Heart right ventricle (tissue), 16 donors: ENCODE measurements around the gene U2AF1L4. TPM values are rescaled to one million over a fixed set of nuclear protein-coding genes. Genes with fewer than 3 reads are reported as not detected.

Source experiments
- ATAC-seq, 8 donors: fragments of 200-7000 bp; cut with Tn5 transposase; one replicate each; pipeline ENCODE4 v1.9.1; 2020; ENCODE audit warnings: mild to moderate bottlenecking in 8 of 8, moderate library complexity in 8 of 8, moderate number of reproducible peaks in 1 of 8
- DNase-seq, 2 donors: peaks; one replicate each; pipeline ENCODE4 v3.0.0-alpha.2; 2020
- H3K27ac ChIP-seq, 10 donors: fragments of 200-600 bp; sonication (generic) in 2 of 10; one replicate each; pipeline versions ENCODE4 v1.5.0 to v1.8.0; 2020 to 2022; ENCODE audit warnings: mild to moderate bottlenecking in 3 of 10
- H3K27me3 ChIP-seq, 7 donors: fragments of 200-600 bp; one replicate each; pipeline ENCODE4 v1.8.0; 2021 to 2022; ENCODE audit warnings: mild to moderate bottlenecking in 2 of 7
- H3K36me3 ChIP-seq, 9 donors: fragments of 200-600 bp; sonication (generic) in 1 of 9; one replicate each; pipeline versions ENCODE4 v1.5.0 to v1.8.0; 2020 to 2022; ENCODE audit warnings: mild to moderate bottlenecking in 2 of 9
- H3K4me1 ChIP-seq, 9 donors: fragments of 200-600 bp; sonication (generic) in 1 of 9; one replicate each; pipeline versions ENCODE4 v1.5.0 to v1.8.0; 2020 to 2022; ENCODE audit warnings: mild to moderate bottlenecking in 4 of 9
- H3K4me3 ChIP-seq, 10 donors: fragments of 200-600 bp; sonication (generic) in 2 of 10; one replicate each; pipeline versions ENCODE4 v1.5.0 to v1.8.0; 2020 to 2022; ENCODE audit warnings: mild to moderate bottlenecking in 7 of 10, moderate library complexity in 2 of 10
- H3K9me3 ChIP-seq, 11 donors: fragments of 200-600 bp in 10 of 11; sonication (generic) in 2 of 11; one replicate each; pipeline versions ENCODE4 v1.5.0 to v1.8.0; 2013 to 2022; ENCODE audit warnings: mild to moderate bottlenecking in 2 of 11, control low read depth in 1 of 11, moderate library complexity in 1 of 11
- WGBS, 2 donors: extraction: QIAGEN DNeasy Blood & Tissue Kit; methylation state at CpG; one replicate each; pipeline ENCODE4 v1.1.7; 2013; ENCODE audit warnings: inconsistent platforms in 1 of 2; 5-methylcytosine and 5-hydroxymethylcytosine counted together
- intact Hi-C, 10 donors: fragments of 100-400 bp; cut with DNase I; formaldehyde crosslinking; loops; one replicate each; pipeline versions ENCODE4 v1.11.1 to v1.14.2; 2022
- polyA plus RNA-seq, 2 donors: library from polyadenylated mRNA; stranded (reverse); fragments of 200-250 nt; gene quantifications; one replicate each; pipeline ENCODE4 v1.2.3, GENCODE V29; 2013
- total RNA-seq, 10 donors: library from RNA; stranded (reverse); fragmentation: NEBNext Ultra II Directional in 3 of 10; extraction: Animal tissue kit (Norgen Biotek cat#: 25700) in 3 of 10; gene quantifications; one replicate each; pipeline versions ENCODE4 v1.2.1 to v1.2.4, GENCODE V29; 2021 to 2023
- TF ChIP-seq, protein P1 (sequence below), 9 donors: fragments of 200-600 bp; sonication (generic) in 2 of 9; IDR thresholded peaks; one replicate each; pipeline versions ENCODE4 v1.5.0 to v1.8.0; 2021 to 2022; ENCODE audit warnings: antibody characterized with exemption in 9 of 9, mild to moderate bottlenecking in 5 of 9, moderate library complexity in 1 of 9
- donor health status: Arrhythmogenic right ventricular cardiomyopathy.
- donor health status: ischemic (EF 13 %, LVEDD 7.1; RV severe dilation, severe dysfunction).
- donor health status: healthy with polysubstance abuse.
- donor health status: DM: no; HTN: yes; CAD: no.
- donor health status: DM: no; HTN: no; CAD: no.
- donor health status: ischemic (EF 25% LVEDD 6.9; RV normal size, moderate dysfunction).
- donor health status: ischemic (EF 25% LVEDD 5.7; RV mildly dilated, moderate dysfunction).
- donor health status: healthy.
- donor health status: DM: yes; HTN: yes; CAD: no.
- donor health status: Ischemic cardiomyopathy.
- donor health status: ischemic (EF 35%, LVEDD 5.7; RV mildly dilated, moderate dysfunction).
- donor health status: nonischemic (EF 11% LVEDD 7.7; RV severe dilation, severe dysfunction).
- donor health status: DM: yes; HTN: yes; CAD: no.
- donor health status: PGD.
- donor health status: ischemic (EF 29% LVEDD 5.4; RV normal size, mild dysfunction).
- donor health status: nonischemic (EF 23%, LVEDD 6.1; RV moderate dilation, normal function).

U2AF1L4 gene
- total and polyA plus RNA-seq, 12 donors, result 11.5 to 57.7 (median 20.3) TPM

DNA sequence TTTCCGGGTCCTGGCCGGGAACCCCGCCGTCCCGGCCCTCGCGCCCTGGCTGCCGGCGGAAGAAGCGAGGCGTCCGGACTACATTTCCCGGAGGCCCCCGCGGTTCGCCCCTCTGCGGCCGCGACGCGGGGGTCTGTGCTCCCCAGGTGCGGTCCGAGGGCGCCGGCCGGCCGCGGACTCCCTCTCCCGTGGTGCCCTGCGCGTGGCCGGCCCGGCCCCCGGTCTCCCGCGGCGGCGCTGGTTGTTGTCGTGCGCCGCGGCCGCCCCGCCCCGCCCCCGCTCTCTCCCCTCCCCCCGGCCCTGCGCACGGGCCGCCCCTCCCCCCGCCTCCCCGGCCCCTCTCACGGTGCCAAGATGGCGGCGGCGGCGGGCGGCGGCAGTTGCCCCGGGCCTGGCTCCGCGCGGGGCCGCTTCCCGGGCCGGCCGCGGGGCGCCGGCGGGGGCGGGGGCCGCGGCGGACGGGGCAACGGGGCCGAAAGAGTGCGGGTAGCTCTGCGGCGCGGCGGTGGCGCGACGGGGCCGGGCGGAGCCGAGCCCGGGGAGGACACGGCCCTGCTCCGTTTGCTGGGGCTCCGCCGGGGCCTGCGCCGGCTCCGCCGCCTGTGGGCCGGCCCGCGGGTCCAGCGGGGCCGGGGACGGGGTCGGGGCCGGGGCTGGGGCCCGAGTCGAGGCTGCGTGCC lies 27.4 kb downstream of the U2AF1L4 start, which contains the start of gene KMT2B:
TSS of gene KMT2B (plus strand) at position 339 of the 680 bp plus-strand sequence. CDS start at position 355, 16 bp downstream.
- H3K4me1 ChIP-seq, result peaks cover 6 to 34% (median 27%) of the 10 kb centered on the region in 9 donors
- no peak for DNase-seq
- 1% methylated on average over 46 to 104 of the region's 109 CpGs for WGBS, 2 donors
- peak within 1 kb of the TSS; percentile 68 to 98 (median 84) for H3K4me3 ChIP-seq
- H3K36me3 ChIP-seq, result peaks cover 0 to 34% (median 16%) of the 10 kb centered on the region in 9 donors
- H3K9me3 ChIP-seq, result no peaks in the 10 kb centered on the region
- H3K27ac ChIP-seq, result peak within 1 kb of the TSS; percentile 78 to 97 (median 92)
- TF ChIP-seq, protein P1, sequence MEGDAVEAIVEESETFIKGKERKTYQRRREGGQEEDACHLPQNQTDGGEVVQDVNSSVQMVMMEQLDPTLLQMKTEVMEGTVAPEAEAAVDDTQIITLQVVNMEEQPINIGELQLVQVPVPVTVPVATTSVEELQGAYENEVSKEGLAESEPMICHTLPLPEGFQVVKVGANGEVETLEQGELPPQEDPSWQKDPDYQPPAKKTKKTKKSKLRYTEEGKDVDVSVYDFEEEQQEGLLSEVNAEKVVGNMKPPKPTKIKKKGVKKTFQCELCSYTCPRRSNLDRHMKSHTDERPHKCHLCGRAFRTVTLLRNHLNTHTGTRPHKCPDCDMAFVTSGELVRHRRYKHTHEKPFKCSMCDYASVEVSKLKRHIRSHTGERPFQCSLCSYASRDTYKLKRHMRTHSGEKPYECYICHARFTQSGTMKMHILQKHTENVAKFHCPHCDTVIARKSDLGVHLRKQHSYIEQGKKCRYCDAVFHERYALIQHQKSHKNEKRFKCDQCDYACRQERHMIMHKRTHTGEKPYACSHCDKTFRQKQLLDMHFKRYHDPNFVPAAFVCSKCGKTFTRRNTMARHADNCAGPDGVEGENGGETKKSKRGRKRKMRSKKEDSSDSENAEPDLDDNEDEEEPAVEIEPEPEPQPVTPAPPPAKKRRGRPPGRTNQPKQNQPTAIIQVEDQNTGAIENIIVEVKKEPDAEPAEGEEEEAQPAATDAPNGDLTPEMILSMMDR (IDR thresholded peaks at IDR 0.05), result no peak
- H3K27me3 ChIP-seq, result no peaks in the 10 kb centered on the region
- ATAC-seq, result peak in 6 of 8 donors; percentile 62 to 82 (median 79)
- intact Hi-C loops, result loop anchor here in 9 of 10 donors (1.0 to 10.0 kb wide), 13 partner anchors 23 to 213 kb away; partner anchors contain the start of genes TMEM147 (in 5 of the 9), PSENEN (in 2 of the 9), U2AF1L4 (in 2 of the 9) and DMKN (in 1 of the 9)

DNA sequence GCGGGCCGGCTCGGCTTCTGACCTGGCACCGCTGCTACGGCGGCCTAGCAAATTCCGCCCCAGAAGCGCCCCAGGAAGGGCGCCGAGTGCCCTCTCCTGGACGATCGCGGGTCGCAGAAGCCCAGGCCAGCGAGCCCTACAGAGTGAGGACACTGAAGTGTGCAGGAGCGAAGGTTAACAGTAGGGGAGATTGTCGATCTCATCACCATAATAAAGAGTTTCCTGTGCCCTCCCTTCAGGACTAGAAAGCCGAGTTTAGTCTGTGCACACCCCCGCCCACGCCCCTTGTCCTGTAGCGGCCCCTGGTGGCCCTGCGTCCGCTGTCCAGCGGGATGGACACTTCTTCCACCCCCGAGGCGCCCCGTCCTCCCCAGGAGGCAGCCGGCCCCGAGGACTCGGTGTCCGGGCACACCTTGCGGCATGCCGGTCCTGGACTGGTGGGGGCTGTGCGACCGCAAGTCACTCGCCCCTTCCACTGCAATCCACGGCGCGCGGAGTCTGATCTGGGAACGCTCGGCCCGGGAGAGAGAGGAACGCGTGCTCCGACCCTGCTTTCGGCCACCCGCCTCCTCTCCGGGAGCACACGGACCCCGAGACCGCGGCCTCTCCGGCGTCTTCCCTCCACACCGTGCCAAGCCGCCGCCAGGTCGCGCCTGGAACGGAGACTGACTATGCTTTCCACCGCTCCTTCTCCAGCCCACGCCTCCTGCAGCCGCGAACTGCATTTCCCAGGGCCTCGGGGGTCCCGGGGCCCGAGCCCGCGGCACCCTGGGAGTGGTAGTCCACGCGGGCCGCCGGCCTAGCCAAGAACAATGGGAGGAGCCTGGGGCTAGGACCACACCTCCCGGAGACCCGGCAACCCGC lies 28.2 kb downstream of the U2AF1L4 start:
- WGBS, 2 donors, result 0% methylated on average over 77 of the region's 77 CpGs
- no peaks in the 10 kb centered on the region for H3K27me3 ChIP-seq
- TF ChIP-seq, protein P1 (IDR thresholded peaks at IDR 0.05), result peak; percentile 77 to 96 (median 93)

GRCh38 chr19:35715981-35716800 lies 29.0 kb downstream of the U2AF1L4 start:
- no peaks in the 10 kb centered on the region for H3K27me3 ChIP-seq
- H3K27ac ChIP-seq, result peak overlapping the region; percentile 78 to 97 (median 92)
- 3% methylated on average over 52 of the region's 52 CpGs for WGBS, 2 donors
- H3K9me3 ChIP-seq, result no peaks in the 10 kb centered on the region
- intact Hi-C loops, result loop anchor here in 9 of 10 donors (1.0 to 10.0 kb wide), 13 partner anchors 14 to 204 kb away; partner anchors contain the start of genes TMEM147 (in 5 of the 9), DMKN (in 1 of the 9), PSENEN (in 1 of the 9) and U2AF1L4 (in 1 of the 9)
- H3K4me3 ChIP-seq, result peak overlapping the region; percentile 36 to 98 (median 82)
- peaks cover 6 to 34% (median 27%) of the 10 kb centered on the region in 9 donors for H3K4me1 ChIP-seq
- TF ChIP-seq, protein P1 (IDR thresholded peaks at IDR 0.05), result no peak
- peak; percentile 20 to 71 (median 62) for ATAC-seq
- DNase-seq, result peak; percentile 67 to 74
- H3K36me3 ChIP-seq, result peaks cover 0 to 18% (median 0%) of the 10 kb centered on the region in 9 donors

More for the DNA sequence above, 28.2 kb downstream of the U2AF1L4 start:
- Histone ChIP-seq H3K27ac (peak overlapping the region; percentile 78 to 97 (median 92)), H3K4me3 (peak overlapping the region; percentile 36 to 98 (median 82)), H3K4me1 (peaks cover 6 to 34% (median 27%) of the 10 kb centered on the region in 9 donors), H3K36me3 (peaks cover 0 to 26% (median 8%) of the 10 kb centered on the region in 9 donors), H3K9me3 (no peaks in the 10 kb centered on the region)
- ATAC-seq (peak; percentile 93 to 97 (median 95)), DNase-seq (peak; percentile 95 to 96)
- intact Hi-C loops, result loop anchor here in 9 of 10 donors (1.0 to 10.0 kb wide), 15 partner anchors 15 to 214 kb away; partner anchors contain the start of genes TMEM147 (in 5 of the 9), DMKN (in 1 of the 9), PROSER3 (in 1 of the 9) and PSENEN (in 1 of the 9)
